HG03571 (cell line): Measurements from ENCODE around the gene BMP8B.

Experiments
- ATAC-seq: cut with Tn5 transposase; IDR thresholded peaks from one replicate; pipeline ENCODE4 v1.9.1; 2021; ENCODE audit not compliant: unreplicated experiment

Gene BMP8B

GRCh38 chr1:39727932-39728317 lies 60.7 kb downstream of the BMP8B start:
- no peak for ATAC-seq

- ATAC-seq: no peak
Observed at GRCh38 chr1:39727221-39727931, 61.3 kb downstream of the BMP8B start.

GRCh38 chr1:39726600-39726999 lies 62.1 kb downstream of the BMP8B start:
- no peak for ATAC-seq

- no peak for ATAC-seq
Observed at GRCh38 chr1:39722495-39722894, 66.2 kb downstream of the BMP8B start.

- ATAC-seq: no peak
Observed at GRCh38 chr1:39721664-39722063, 67.0 kb downstream of the BMP8B start.

- no peak for ATAC-seq
Observed at GRCh38 chr1:39720094-39720999, 68.3 kb downstream of the BMP8B start.

- ATAC-seq: no peak
Observed at GRCh38 chr1:39717809-39718208, 70.9 kb downstream of the BMP8B start.

GRCh38 chr1:39713557-39713956 lies 75.1 kb downstream of the BMP8B start:
- ATAC-seq: no peak

- ATAC-seq: no peak
Observed at GRCh38 chr1:39711966-39712340, 76.7 kb downstream of the BMP8B start.

GRCh38 chr1:39711104-39711965 lies 77.3 kb downstream of the BMP8B start:
- no peak for ATAC-seq

- no peak for ATAC-seq
Observed at GRCh38 chr1:39707506-39707905, 81.2 kb downstream of the BMP8B start.
